CD4-positive, alpha-beta memory T cell (primary cell): ENCODE results near the gene WARS2. TPM values are rescaled to one million over a fixed set of nuclear protein-coding genes. Genes with fewer than 3 reads are reported as not detected.
"Not testable (repeated sequence)": the region's sequence is repeated elsewhere in the genome, so short reads cannot be mapped to it uniquely, and the experiment has no call there.

Source experiments
- CTCF ChIA-PET: fragments of 350-600 bp; sonication (Branson Sonifier 250); formaldehyde crosslinking; loops from one replicate; lab custom pipeline; 2021; ENCODE audit warnings: inconsistent platforms; ENCODE audit not compliant: partially characterized antibody; lab: Charles Lee
- POLR2A ChIA-PET: fragments of 350-600 bp; sonication (Branson Sonifier 250); formaldehyde crosslinking; loops from one replicate; lab custom pipeline; 2021; ENCODE audit not compliant: partially characterized antibody; lab: Charles Lee
- DNase-seq, 5 donors: peaks; one replicate each; pipeline versions ENCODE4 v3.0.0 to v3.0.0-alpha.2; 2020 to 2022; ENCODE audit warnings: mixed read lengths in 1 of 5
- H3K27ac ChIP-seq: one replicate; pipeline ENCODE4 v1.7.0; 2013; ENCODE audit warnings: low read depth, low read length
- H3K27me3 ChIP-seq: 2 replicates; pipeline ENCODE4 v1.7.0; 2013; ENCODE audit warnings: mild to moderate bottlenecking, low read length, moderate library complexity; ENCODE audit not compliant: insufficient read depth
- H3K36me3 ChIP-seq: 2 replicates; pipeline ENCODE4 v1.7.0; 2013; ENCODE audit warnings: mild to moderate bottlenecking, low read length, moderate library complexity; ENCODE audit not compliant: insufficient read depth
- H3K4me1 ChIP-seq: 2 replicates; pipeline ENCODE4 v1.7.0; 2013; ENCODE audit warnings: mild to moderate bottlenecking, low read length, moderate library complexity; ENCODE audit not compliant: insufficient read depth
- H3K4me3 ChIP-seq, 2 donors: one replicate each; pipeline ENCODE4 v1.7.0; 2013; ENCODE audit warnings: low read length in 2 of 2, mild to moderate bottlenecking in 1 of 2
- H3K9me3 ChIP-seq, 2 donors: one replicate each; pipeline ENCODE4 v1.7.0; 2013; ENCODE audit warnings: low read length in 2 of 2, control low read depth in 1 of 2; ENCODE audit not compliant: control insufficient read depth in 1 of 2
- H3K27ac Mint-ChIP-seq, 7 donors: one replicate each; pipeline ENCODE4 v1.8.0; 2020 to 2021; ENCODE audit warnings: mixed read lengths in 7 of 7, mild to moderate bottlenecking in 6 of 7, inconsistent platforms in 3 of 7, moderate library complexity in 3 of 7
- H3K27me3 Mint-ChIP-seq, 2 donors: one replicate each; pipeline ENCODE4 v1.8.0; 2020 to 2021; ENCODE audit warnings: mixed read lengths in 2 of 2
- H3K36me3 Mint-ChIP-seq, 2 donors: one replicate each; pipeline ENCODE4 v1.8.0; 2020 to 2021; ENCODE audit warnings: mixed read lengths in 2 of 2, inconsistent platforms in 1 of 2, mild to moderate bottlenecking in 1 of 2
- H3K4me1 Mint-ChIP-seq, 4 donors: one replicate each; pipeline ENCODE4 v1.8.0; 2020 to 2021; ENCODE audit warnings: mixed read lengths in 4 of 4, mild to moderate bottlenecking in 1 of 4
- H3K4me3 Mint-ChIP-seq, 8 donors: one replicate each; pipeline ENCODE4 v1.8.0; 2020 to 2021; ENCODE audit warnings: mixed read lengths in 8 of 8, mild to moderate bottlenecking in 7 of 8, moderate library complexity in 6 of 8, inconsistent platforms in 3 of 8
- H3K9me3 Mint-ChIP-seq, 8 donors: one replicate each; pipeline ENCODE4 v1.8.0; 2020 to 2021; ENCODE audit warnings: mixed read lengths in 8 of 8, mild to moderate bottlenecking in 5 of 8, inconsistent platforms in 3 of 8, moderate library complexity in 1 of 8
- intact Hi-C: fragments of 100-400 bp; cut with micrococcal nuclease; formaldehyde crosslinking; loops from one replicate; pipeline ENCODE4 v1.15.1; 2023
- polyA plus RNA-seq, 2 donors: library from polyadenylated mRNA; unstranded; fragments of 300-500 nt; fragmentation: Illumina TruSeq; gene quantifications; one replicate each; pipeline ENCODE4 v1.2.3, GENCODE V29; 2021
- total RNA-seq, 2 experiments: library from RNA; stranded (reverse); gene quantifications; one replicate each; pipeline ENCODE4 v1.2.3, GENCODE V29; 2021

WARS2 gene
- total and polyA plus RNA-seq, 4 experiments from 2014 or later: 6.9 to 12.4 (median 10.4) TPM

- H3K4me1 ChIP-seq, POLR2A ChIA-PET, H3K27me3 ChIP-seq, H3K4me1 Mint-ChIP-seq, H3K27me3 Mint-ChIP-seq, H3K4me3 Mint-ChIP-seq, intact Hi-C loops, DNase-seq, H3K27ac ChIP-seq, H3K27ac Mint-ChIP-seq, CTCF ChIA-PET, H3K9me3 ChIP-seq, H3K4me3 ChIP-seq, H3K36me3 ChIP-seq: not testable (repeated sequence)
- H3K9me3 Mint-ChIP-seq: peaks cover 4 to 37% (median 10%) of the 10 kb centered on the region in 8 donors
- H3K36me3 Mint-ChIP-seq: peaks cover 68 to 87% of the 10 kb centered on the region in 2 donors
These were observed 32.5 kb upstream of the WARS2 start for GRCh38 chr1:119172927-119173326.

- H3K27me3 ChIP-seq, H3K27me3 Mint-ChIP-seq, DNase-seq, H3K4me1 ChIP-seq, CTCF ChIA-PET, H3K4me1 Mint-ChIP-seq, H3K4me3 Mint-ChIP-seq, H3K27ac Mint-ChIP-seq, intact Hi-C loops, H3K27ac ChIP-seq, POLR2A ChIA-PET, H3K4me3 ChIP-seq, H3K36me3 ChIP-seq, H3K9me3 ChIP-seq: not testable (repeated sequence)
- H3K36me3 Mint-ChIP-seq: peaks cover 64 to 81% of the 10 kb centered on the region in 2 donors
- H3K9me3 Mint-ChIP-seq: peaks cover 2 to 26% (median 6%) of the 10 kb centered on the region in 8 donors
These were observed 31.0 kb upstream of the WARS2 start for GRCh38 chr1:119171381-119172010.

- no peaks in the 10 kb centered on the region for H3K4me1 ChIP-seq
- H3K9me3 ChIP-seq: no peaks in the 10 kb centered on the region
- H3K4me3 ChIP-seq: no peak overlapping the region
- Mint-ChIP-seq H3K27me3 (no peaks in the 10 kb centered on the region), H3K9me3 (peaks cover 0 to 9% (median 1%) of the 10 kb centered on the region in 8 donors), H3K4me3 (no peak overlapping the region), H3K36me3 (peaks cover 61 to 67% of the 10 kb centered on the region in 2 donors), H3K4me1 (no peaks in the 10 kb centered on the region), H3K27ac (no peak overlapping the region)
- no peaks in the 10 kb centered on the region for H3K27me3 ChIP-seq
- no peak overlapping the region for H3K27ac ChIP-seq
- intact Hi-C loops: no loop called here
- no peak for DNase-seq
- H3K36me3 ChIP-seq: peaks cover 14% of the 10 kb centered on the region
- CTCF ChIA-PET: no interaction called here
- POLR2A ChIA-PET: no interaction called here
These were observed 22.9 kb upstream of the WARS2 start for GRCh38 chr1:119163396-119163795.

- Mint-ChIP-seq H3K36me3 (peaks cover 64 to 78% of the 10 kb centered on the region in 2 donors), H3K9me3 (peaks cover 0 to under 1% (median 0%) of the 10 kb centered on the region in 8 donors), H3K4me1 (peaks cover 0 to 14% (median under 1%) of the 10 kb centered on the region in 4 donors), H3K4me3 (no peak overlapping the region), H3K27me3 (no peaks in the 10 kb centered on the region), H3K27ac (no peak overlapping the region)
- ChIA-PET CTCF (no interaction called here), POLR2A (no interaction called here)
- DNase-seq: no peak
- no peak overlapping the region for H3K27ac ChIP-seq
- no peaks in the 10 kb centered on the region for H3K9me3 ChIP-seq
- peaks cover 14% of the 10 kb centered on the region for H3K36me3 ChIP-seq
- H3K27me3 ChIP-seq: no peaks in the 10 kb centered on the region
- intact Hi-C loops: no loop called here
- H3K4me1 ChIP-seq: no peaks in the 10 kb centered on the region
- no peak overlapping the region for H3K4me3 ChIP-seq
These were observed 20.4 kb upstream of the WARS2 start for GRCh38 chr1:119160866-119161265.

- Histone ChIP-seq H3K27me3 (no peaks in the 10 kb centered on the region), H3K4me1 (no peaks in the 10 kb centered on the region), H3K4me3 (no peak overlapping the region), H3K9me3 (no peaks in the 10 kb centered on the region), H3K27ac (no peak overlapping the region), H3K36me3 (peaks cover 14% of the 10 kb centered on the region)
- Mint-ChIP-seq H3K4me3 (no peak overlapping the region), H3K36me3 (peaks cover 68 to 80% of the 10 kb centered on the region in 2 donors), H3K27me3 (no peaks in the 10 kb centered on the region), H3K27ac (no peak overlapping the region), H3K9me3 (peaks cover 0 to 2% (median 0%) of the 10 kb centered on the region in 8 donors), H3K4me1 (peaks cover 0 to 19% (median under 1%) of the 10 kb centered on the region in 4 donors)
- no peak for DNase-seq
- ChIA-PET POLR2A (no interaction called here), CTCF (no interaction called here)
- intact Hi-C loops: no loop called here
These were observed 20.0 kb upstream of the WARS2 start for GRCh38 chr1:119160409-119160808.

DNA sequence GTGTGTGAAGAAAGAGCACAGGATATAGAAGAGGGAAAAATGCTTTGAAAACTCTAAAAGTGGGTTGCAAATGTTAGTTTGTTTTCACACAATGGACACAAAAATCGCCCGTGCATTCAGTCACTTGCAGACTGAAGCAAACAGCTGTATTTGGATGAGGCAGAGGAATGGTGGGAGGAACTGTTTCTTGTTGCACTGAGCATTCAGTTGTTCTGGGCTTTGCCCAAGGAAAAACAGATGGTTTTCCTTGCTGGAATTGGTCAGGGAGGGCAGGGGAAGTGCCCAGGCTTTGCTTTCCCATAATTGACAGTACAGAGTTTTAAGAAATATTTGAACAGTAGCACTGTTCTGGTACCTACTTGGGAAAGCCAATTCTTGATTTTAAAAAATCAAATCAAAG, 19.5 kb upstream of the WARS2 start:
- peaks cover 0 to 2% (median 0%) of the 10 kb centered on the region in 8 donors for H3K9me3 Mint-ChIP-seq
- Histone ChIP-seq H3K27ac (no peak overlapping the region), H3K9me3 (no peaks in the 10 kb centered on the region), H3K27me3 (no peaks in the 10 kb centered on the region), H3K4me1 (no peaks in the 10 kb centered on the region), H3K36me3 (peaks cover 14% of the 10 kb centered on the region), H3K4me3 (no peak overlapping the region)
- POLR2A ChIA-PET: no interaction called here
- DNase-seq: no peak
- intact Hi-C loops: no loop called here
- CTCF ChIA-PET: interaction anchor here (0.9 kb wide), 1 partner anchor 18 kb away, joined by 3 read pairs; no protein-coding TSS in a partner anchor
- no peak overlapping the region for H3K27ac Mint-ChIP-seq
- peaks cover 0 to 21% (median 2%) of the 10 kb centered on the region in 4 donors for H3K4me1 Mint-ChIP-seq
- H3K27me3 Mint-ChIP-seq: no peaks in the 10 kb centered on the region
- H3K4me3 Mint-ChIP-seq: no peak overlapping the region
- H3K36me3 Mint-ChIP-seq: peaks cover 70 to 81% of the 10 kb centered on the region in 2 donors

DNA sequence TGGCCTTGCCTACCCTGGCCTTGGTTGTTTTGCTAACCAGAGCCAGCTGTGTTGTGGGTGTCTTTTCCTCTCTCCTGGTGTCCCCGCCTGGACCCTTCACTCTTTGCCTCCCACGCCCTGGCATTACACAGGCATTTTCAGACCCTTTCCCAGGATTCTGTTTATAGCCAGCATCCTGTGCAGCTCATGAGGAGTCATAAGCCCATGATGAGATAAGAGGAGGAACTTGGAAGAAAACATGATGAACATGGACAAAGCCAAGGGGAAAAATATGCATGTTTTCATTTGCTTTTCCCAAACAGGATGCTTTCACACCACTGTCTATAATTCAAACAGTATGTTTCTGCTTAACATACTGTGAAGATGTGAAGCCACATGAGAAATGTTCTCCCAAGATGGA, 18.7 kb upstream of the WARS2 start:
- peaks cover 14% of the 10 kb centered on the region for H3K36me3 ChIP-seq
- no peaks in the 10 kb centered on the region for H3K27me3 ChIP-seq
- Mint-ChIP-seq H3K4me3 (no peak overlapping the region), H3K27me3 (no peaks in the 10 kb centered on the region), H3K4me1 (peaks cover 0 to 26% (median 5%) of the 10 kb centered on the region in 4 donors), H3K9me3 (peaks cover 0 to 3% (median 0%) of the 10 kb centered on the region in 8 donors), H3K27ac (peak overlapping the region in 1 of 7 donors; percentile 30), H3K36me3 (peaks cover 71 to 85% of the 10 kb centered on the region in 2 donors)
- DNase-seq: no peak
- CTCF ChIA-PET: interaction anchor here (0.9 to 1.5 kb wide), 2 partner anchors 17 to 116 kb away, joined by 3 read pairs; no protein-coding TSS in a partner anchor
- no peak overlapping the region for H3K27ac ChIP-seq
- no peak overlapping the region for H3K4me3 ChIP-seq
- intact Hi-C loops: no loop called here
- no peaks in the 10 kb centered on the region for H3K4me1 ChIP-seq
- no peaks in the 10 kb centered on the region for H3K9me3 ChIP-seq
- POLR2A ChIA-PET: no interaction called here
